ENCODE data around the gene RRP1.

The RRP1 gene

GRCh38 chr21:43760391-43760958 lies 28.9 kb upstream of the RRP1 start:
- no peak for TF ChIP-seq CTCF (IDR thresholded peaks at IDR 0.05)
- TF ChIP-seq ZFX (IDR thresholded peaks at IDR 0.05; ENCODE audit: borderline replicate concordance), result no peak
- H3K27ac ChIP-seq, result no peak overlapping the region

- H3K27ac ChIP-seq, result no peak overlapping the region
- TF ChIP-seq ZFX (IDR thresholded peaks at IDR 0.05; ENCODE audit: borderline replicate concordance), result no peak
- no peak for TF ChIP-seq CTCF (IDR thresholded peaks at IDR 0.05)
These were observed 27.5 kb upstream of the RRP1 start for GRCh38 chr21:43761886-43762285.

GRCh38 chr21:43762303-43763128 lies 26.9 kb upstream of the RRP1 start:
- no peak for TF ChIP-seq CTCF (IDR thresholded peaks at IDR 0.05)
- no peak for TF ChIP-seq ZFX (IDR thresholded peaks at IDR 0.05; ENCODE audit: borderline replicate concordance)
- H3K27ac ChIP-seq, result no peak overlapping the region

GRCh38 chr21:43763901-43764523 lies 25.4 kb upstream of the RRP1 start:
- no peak for TF ChIP-seq CTCF (IDR thresholded peaks at IDR 0.05)
- no peak for TF ChIP-seq ZFX (IDR thresholded peaks at IDR 0.05; ENCODE audit: borderline replicate concordance)
- no peak overlapping the region for H3K27ac ChIP-seq

GRCh38 chr21:43764576-43765495 lies 24.5 kb upstream of the RRP1 start:
- TF ChIP-seq CTCF (IDR thresholded peaks at IDR 0.05), result no peak
- TF ChIP-seq ZFX (IDR thresholded peaks at IDR 0.05; ENCODE audit: borderline replicate concordance), result no peak
- H3K27ac ChIP-seq, result no peak overlapping the region

GRCh38 chr21:43766734-43767497 lies 22.5 kb upstream of the RRP1 start:
- TF ChIP-seq ZFX (IDR thresholded peaks at IDR 0.05; ENCODE audit: borderline replicate concordance), result no peak
- no peak for TF ChIP-seq CTCF (IDR thresholded peaks at IDR 0.05)

More at GRCh38 chr21:43766734-43767497, 22.5 kb upstream of the RRP1 start:
- H3K27ac ChIP-seq, result no peak overlapping the region

Measured in 22Rv1 (cell line).